OCI-LY1 (cell line): ENCODE data around the gene MYO18B.

Experiments
- EZH2 ChIP-seq: fragments of 200-600 bp; sonication (generic), shearing (Covaris generic); IDR thresholded peaks from 2 replicates; pipeline ENCODE4 v1.8.0; 2017; ENCODE audit warnings: borderline replicate concordance, mixed run types, mild to moderate bottlenecking, antibody characterized with exemption, low read length, moderate library complexity, mixed read lengths
- TF ChIP-seq, protein P1 (sequence below): fragments of 200-600 bp; sonication (generic), shearing (Covaris generic); IDR thresholded peaks from 2 replicates; pipeline ENCODE4 v1.5.1; 2017; ENCODE audit warnings: mild to moderate bottlenecking, antibody characterized with exemption, low read length, moderate library complexity, mixed read lengths

DNA sequence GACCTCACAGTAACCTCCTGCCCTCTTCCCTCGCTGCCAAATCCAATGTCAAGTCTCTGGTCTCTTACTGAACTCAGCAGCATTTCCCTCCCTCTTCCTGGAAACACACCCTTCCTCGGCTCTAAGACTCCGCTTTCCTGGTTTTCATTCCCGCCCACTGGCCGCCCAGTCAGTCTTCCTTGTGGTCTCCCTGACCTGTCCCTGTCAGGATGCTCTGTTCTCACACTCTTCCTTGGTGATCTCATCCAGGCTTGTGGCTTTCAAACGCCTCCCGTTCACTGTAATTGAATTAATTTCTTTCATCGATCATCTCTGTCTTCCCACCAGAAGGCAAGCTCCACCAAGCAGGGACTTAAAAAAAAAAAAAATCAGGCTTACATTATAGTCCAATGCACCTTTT is 33.5 kb downstream of the MYO18B start:
- TF ChIP-seq, protein P1, sequence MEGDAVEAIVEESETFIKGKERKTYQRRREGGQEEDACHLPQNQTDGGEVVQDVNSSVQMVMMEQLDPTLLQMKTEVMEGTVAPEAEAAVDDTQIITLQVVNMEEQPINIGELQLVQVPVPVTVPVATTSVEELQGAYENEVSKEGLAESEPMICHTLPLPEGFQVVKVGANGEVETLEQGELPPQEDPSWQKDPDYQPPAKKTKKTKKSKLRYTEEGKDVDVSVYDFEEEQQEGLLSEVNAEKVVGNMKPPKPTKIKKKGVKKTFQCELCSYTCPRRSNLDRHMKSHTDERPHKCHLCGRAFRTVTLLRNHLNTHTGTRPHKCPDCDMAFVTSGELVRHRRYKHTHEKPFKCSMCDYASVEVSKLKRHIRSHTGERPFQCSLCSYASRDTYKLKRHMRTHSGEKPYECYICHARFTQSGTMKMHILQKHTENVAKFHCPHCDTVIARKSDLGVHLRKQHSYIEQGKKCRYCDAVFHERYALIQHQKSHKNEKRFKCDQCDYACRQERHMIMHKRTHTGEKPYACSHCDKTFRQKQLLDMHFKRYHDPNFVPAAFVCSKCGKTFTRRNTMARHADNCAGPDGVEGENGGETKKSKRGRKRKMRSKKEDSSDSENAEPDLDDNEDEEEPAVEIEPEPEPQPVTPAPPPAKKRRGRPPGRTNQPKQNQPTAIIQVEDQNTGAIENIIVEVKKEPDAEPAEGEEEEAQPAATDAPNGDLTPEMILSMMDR = no peak
- no peak for TF ChIP-seq EZH2
